WERI-Rb-1 (cell line): Measurements from ENCODE around the gene GRAMD4.

Experiments used
- DNase-seq: peaks from one replicate; pipeline ENCODE4 v3.0.0-alpha.2; 2020
- H3K27ac ChIP-seq: fragments of 250-450 bp; sonication (Bioruptor Pico); 2 replicates; pipeline ENCODE4 v1.5.1; 2020; ENCODE audit warnings: mild to moderate bottlenecking, moderate library complexity
- H3K27me3 ChIP-seq: fragments of 250-450 bp; sonication (Bioruptor Pico); 2 replicates; pipeline ENCODE4 v1.5.1; 2021; ENCODE audit warnings: mild to moderate bottlenecking, low read depth, moderate library complexity; ENCODE audit not compliant: insufficient read depth, severe bottlenecking
- H3K36me3 ChIP-seq: fragments of 250-450 bp; sonication (Bioruptor Pico); 2 replicates; pipeline ENCODE4 v1.5.1; 2020; ENCODE audit warnings: mild to moderate bottlenecking, moderate library complexity
- H3K4me3 ChIP-seq: 2 replicates; pipeline ENCODE4 v1.5.1; 2011; ENCODE audit warnings: low read depth, mild to moderate bottlenecking, control low read depth, low read length
- H3K9me3 ChIP-seq: fragments of 250-450 bp; sonication (Bioruptor Pico); 2 replicates; pipeline ENCODE4 v1.5.1; 2021; ENCODE audit warnings: mild to moderate bottlenecking, moderate library complexity; ENCODE audit not compliant: severe bottlenecking
- CTCF ChIP-seq: IDR thresholded peaks from 2 replicates; pipeline ENCODE4 v1.5.1; 2011; ENCODE audit warnings: low read depth, mild to moderate bottlenecking, control low read depth, inconsistent platforms, low read length

Gene GRAMD4

GRCh38 chr22:46657996-46658947 lies 38.1 kb downstream of the GRAMD4 start:
- no peaks in the 10 kb centered on the region for H3K27me3 ChIP-seq
- DNase-seq = no peak
- H3K27ac ChIP-seq = no peak overlapping the region
- no peaks in the 10 kb centered on the region for H3K36me3 ChIP-seq
- no peak overlapping the region for H3K4me3 ChIP-seq
- TF ChIP-seq CTCF = no peak
- H3K9me3 ChIP-seq = no peaks in the 10 kb centered on the region

- no peaks in the 10 kb centered on the region for H3K36me3 ChIP-seq
- no peak overlapping the region for H3K4me3 ChIP-seq
- no peak for DNase-seq
- no peaks in the 10 kb centered on the region for H3K27me3 ChIP-seq
- no peak overlapping the region for H3K27ac ChIP-seq
- H3K9me3 ChIP-seq = no peaks in the 10 kb centered on the region
- TF ChIP-seq CTCF = no peak
Measured at GRCh38 chr22:46659059-46659790, 39.0 kb downstream of the GRAMD4 start.

GRCh38 chr22:46659791-46660186 lies 39.6 kb downstream of the GRAMD4 start:
- Histone ChIP-seq H3K9me3 (no peaks in the 10 kb centered on the region), H3K4me3 (no peak overlapping the region), H3K27me3 (no peaks in the 10 kb centered on the region), H3K36me3 (no peaks in the 10 kb centered on the region), H3K27ac (no peak overlapping the region)
- no peak for DNase-seq
- no peak for TF ChIP-seq CTCF

- DNase-seq = no peak
- Histone ChIP-seq H3K36me3 (no peaks in the 10 kb centered on the region), H3K27me3 (no peaks in the 10 kb centered on the region), H3K9me3 (no peaks in the 10 kb centered on the region), H3K27ac (no peak overlapping the region), H3K4me3 (no peak overlapping the region)
- peak; percentile 34; the same call in 1 of the 2 replicates for TF ChIP-seq CTCF
Measured at GRCh38 chr22:46660604-46661201, 40.5 kb downstream of the GRAMD4 start.

- TF ChIP-seq CTCF = no peak
- Histone ChIP-seq H3K9me3 (no peaks in the 10 kb centered on the region), H3K4me3 (no peak overlapping the region), H3K27ac (no peak overlapping the region), H3K27me3 (no peaks in the 10 kb centered on the region), H3K36me3 (no peaks in the 10 kb centered on the region; the same call in 1 of the 2 replicates)
- DNase-seq = no peak
Measured at GRCh38 chr22:46661221-46661851, 41.1 kb downstream of the GRAMD4 start.
